Ramos (cell line): ENCODE measurements around the gene LETM1.

Experiments used
- in situ Hi-C: fragments of 300-500 bp; cut with MboI; formaldehyde crosslinking; loops from one replicate; pipeline ENCODE4 v1.14.3; 2022; ENCODE audit warnings: low sequenced_read_pairs; ENCODE audit not compliant: unreplicated experiment

The LETM1 gene

DNA sequence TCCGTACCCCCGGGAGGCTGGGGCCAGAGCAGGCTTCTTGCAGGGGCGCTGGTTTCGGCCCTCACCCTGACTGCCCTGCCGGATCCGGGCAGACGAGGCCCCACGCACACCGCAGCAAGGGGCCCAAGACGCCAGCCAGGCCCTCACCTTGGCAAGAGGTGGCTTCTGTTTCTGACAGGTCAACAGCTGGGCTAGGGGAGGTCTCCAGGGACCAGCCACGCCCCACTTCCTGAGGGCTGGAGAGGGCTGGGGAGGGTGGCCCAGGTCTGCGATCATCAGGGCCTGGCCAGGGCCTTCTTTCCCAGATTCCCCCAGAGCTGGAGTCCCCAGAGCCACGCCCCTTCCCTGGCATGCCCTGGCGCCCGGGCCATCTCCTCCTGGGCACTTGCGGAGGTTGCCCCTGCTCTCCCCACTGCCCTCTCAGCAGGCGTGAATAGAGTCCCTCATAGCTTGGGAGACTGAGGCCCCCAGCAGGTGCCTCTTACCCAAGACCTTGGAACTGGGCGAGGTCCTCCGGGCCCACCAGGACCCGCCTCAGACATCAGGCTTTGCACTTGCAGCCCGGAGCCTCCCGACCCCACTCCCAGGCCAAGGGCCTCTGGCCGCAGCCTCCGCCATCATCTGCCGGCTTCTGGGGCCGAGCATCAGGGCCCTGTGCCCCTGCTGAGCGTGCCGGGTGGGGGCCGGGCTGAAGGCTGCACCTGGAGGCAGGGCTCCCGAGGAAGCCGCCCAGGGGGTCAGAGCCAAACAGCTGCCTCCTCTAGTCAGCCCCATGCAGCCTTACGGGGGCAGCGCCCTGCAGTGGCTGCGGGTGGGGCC, 69.2 kb downstream of the LETM1 start:
- in situ Hi-C loops: loop anchor here (25.0 kb wide), 1 partner anchor 401 kb away; no protein-coding TSS in a partner anchor

DNA sequence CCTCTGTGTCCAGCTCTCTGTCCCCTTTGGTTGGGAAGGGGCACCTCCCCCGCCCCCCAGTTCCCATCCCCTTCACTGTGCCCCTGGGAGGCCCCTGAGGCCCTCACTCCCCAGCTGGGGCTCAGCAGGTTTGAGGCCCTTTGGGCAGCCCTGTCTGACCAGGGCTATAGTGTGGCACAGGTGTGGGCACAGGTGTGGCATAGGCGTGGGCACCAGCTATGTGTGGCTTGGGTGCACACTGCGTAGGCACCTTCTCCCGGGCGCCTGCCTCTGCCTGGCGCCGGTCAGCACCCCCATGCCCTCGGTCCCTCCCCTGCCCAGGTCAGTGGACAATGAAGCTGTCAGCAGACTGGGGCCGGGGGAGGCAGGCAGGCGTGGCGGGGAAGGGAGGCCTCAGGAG, 70.4 kb downstream of the LETM1 start:
- in situ Hi-C loops: loop anchor here (25.0 kb wide), 1 partner anchor 402 kb away; no protein-coding TSS in a partner anchor

DNA sequence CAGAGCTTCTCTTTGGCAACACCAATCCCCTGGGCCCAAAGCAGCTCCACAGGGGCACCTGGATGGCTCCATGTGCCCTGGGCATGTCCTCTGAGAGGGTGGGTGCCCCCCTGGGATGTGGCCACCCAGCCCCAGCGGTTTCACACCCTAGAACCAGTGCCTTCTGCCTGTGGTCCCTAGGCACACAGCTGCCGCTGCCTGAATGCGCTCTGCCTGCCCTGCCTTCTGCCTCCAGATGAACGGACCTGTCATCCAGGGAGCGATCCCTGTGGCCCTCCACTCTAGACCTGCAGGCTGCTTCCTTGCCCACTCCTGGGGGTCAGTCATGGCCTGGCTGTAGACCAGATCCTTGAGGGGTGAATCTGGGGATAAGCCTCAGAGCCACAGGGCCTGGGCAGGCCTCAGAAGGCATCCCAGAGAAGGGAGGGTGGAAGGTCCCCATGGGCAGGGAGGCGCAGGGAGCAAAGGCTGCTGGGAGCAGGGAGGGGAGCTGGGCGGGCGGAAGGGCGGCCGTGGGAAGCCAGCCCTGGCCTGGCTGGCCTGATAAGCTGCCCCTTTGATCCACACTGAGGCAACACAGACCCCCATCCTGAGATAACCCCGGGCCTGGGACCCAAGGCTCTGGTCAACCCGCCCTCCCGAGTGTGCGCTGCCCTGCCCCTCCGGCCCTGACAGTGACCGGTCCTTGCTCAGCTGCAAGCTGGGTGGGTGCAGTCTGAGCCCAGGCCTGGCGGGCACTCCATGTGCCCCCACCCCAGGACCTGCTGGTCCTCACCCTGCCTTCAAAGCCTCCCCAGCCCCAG, 71.0 kb downstream of the LETM1 start:
- in situ Hi-C loops: loop anchor here (25.0 kb wide), 1 partner anchor 402 kb away; no protein-coding TSS in a partner anchor

DNA sequence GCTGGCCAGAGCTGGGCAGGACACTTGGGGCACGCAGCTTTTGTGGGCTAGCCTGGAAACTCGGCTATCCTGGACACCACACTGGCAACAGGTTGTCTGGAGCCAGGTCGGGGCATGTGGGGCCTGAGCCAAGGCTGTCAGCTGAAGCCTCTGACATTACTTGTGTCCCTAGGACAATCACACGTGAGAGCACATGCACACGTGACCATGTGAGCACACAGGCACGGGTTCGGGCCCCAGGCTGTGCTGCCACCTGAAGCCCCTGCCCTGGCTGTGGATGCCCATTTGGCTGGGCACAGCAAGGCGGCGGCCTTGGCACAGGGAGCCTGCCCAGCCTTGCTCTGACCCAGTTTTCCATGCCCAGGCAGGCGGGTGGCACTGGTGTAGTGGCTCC, 71.6 kb downstream of the LETM1 start:
- in situ Hi-C loops: loop anchor here (25.0 kb wide), 1 partner anchor 403 kb away; no protein-coding TSS in a partner anchor

DNA sequence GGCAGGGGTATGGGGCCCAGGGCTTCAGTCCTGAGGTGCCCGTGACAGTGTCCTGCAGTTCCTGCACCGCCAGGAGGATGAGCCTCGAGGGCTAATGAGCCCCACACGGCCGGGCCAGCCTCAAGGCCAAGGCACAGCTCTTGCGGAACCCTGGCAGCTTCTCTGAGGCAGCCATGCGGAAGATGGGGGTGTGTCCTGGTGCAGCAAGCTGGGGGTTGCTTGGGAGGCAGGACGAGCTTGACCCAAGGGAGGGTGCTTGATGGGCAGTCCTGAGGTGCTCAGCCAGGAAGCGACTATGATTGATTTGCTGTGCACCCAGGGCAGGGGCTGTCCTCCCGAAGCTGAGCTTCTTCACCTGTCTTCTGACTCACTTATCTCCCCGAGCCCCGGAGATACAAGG, 72.0 kb downstream of the LETM1 start:
- in situ Hi-C loops: loop anchor here (25.0 kb wide), 1 partner anchor 403 kb away; no protein-coding TSS in a partner anchor

DNA sequence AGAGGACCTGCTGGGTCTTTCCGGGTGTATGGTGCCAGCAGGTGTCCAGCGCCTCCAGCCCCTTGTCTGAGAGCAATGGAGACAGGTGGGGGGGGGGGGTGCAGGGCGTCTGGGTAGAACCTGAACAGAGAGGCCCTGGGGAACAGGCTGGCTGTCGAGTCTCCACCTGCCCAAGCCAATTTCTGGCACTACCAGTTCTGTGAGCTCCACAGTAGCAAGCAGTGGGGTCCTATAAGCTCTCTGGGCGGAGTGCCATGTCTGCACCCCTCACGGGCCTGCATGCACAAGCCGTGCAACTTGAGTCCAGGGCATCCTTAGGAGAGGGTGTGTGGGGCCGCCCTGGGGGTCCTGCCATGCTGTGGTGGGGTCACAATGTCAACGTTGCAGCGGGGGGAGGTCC, 72.9 kb downstream of the LETM1 start:
- in situ Hi-C loops: loop anchor here (25.0 kb wide), 1 partner anchor 404 kb away; no protein-coding TSS in a partner anchor

DNA sequence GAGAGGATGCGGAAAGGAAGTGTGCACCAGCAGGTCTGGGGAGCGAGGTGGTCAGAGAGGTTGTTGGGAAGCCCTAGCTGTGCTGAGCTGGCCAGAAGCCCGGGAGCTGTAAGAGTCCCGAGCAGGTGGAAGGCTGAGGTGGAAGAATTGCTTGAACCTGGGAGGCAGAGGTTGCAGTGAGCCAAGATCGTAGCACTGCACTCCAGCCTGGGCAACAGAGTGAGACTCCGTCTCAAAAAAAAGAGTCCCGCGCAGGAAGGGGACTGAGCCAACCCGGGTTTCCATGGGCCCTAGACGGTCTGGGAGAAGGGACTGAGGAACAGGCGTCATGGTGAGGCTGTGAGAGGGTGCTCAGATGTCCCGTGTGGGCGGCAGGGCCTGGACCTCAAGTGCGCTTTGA, 75.5 kb downstream of the LETM1 start:
- in situ Hi-C loops: loop anchor here (25.0 kb wide), 1 partner anchor 407 kb away; no protein-coding TSS in a partner anchor

DNA sequence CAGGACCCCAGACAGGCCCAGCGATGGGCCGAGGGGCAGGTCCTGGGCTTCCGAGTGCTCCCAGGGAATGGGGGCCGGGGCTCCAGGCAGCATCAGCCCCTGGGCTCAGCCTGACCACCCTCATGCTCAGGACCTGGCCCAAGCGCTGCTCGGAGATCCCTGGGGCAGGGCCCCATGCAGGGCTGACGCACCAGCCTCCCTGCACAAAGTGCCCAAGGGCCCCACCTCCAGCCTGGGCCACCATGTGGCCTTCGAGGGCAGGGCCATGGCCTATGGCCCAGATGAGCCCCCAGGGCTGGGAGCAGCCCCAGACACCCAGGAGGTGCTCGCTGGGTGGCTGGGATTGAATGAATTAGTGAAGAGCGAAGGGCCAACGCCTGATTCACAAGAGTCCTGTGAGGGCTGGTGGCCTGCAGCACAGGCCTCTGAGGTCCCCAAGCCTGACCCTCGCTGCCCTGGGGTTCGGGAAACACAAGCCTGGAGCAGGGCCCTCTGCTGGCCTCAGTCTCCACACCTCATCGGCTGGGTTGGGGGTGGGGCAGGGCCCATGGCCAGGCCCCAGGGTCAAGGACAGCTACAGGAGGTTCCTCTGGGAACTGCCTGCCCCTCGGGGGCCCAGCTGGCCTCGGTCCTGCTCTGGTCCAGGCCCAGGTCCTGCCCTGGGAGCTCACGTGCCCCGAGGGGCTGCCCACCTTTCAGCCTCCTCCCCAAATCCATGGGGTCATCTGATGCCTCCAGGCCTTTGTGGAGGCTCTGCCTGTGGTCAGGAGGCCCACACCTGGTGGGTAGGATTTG, 76.2 kb downstream of the LETM1 start:
- in situ Hi-C loops: loop anchor here (25.0 kb wide), 1 partner anchor 408 kb away; no protein-coding TSS in a partner anchor

DNA sequence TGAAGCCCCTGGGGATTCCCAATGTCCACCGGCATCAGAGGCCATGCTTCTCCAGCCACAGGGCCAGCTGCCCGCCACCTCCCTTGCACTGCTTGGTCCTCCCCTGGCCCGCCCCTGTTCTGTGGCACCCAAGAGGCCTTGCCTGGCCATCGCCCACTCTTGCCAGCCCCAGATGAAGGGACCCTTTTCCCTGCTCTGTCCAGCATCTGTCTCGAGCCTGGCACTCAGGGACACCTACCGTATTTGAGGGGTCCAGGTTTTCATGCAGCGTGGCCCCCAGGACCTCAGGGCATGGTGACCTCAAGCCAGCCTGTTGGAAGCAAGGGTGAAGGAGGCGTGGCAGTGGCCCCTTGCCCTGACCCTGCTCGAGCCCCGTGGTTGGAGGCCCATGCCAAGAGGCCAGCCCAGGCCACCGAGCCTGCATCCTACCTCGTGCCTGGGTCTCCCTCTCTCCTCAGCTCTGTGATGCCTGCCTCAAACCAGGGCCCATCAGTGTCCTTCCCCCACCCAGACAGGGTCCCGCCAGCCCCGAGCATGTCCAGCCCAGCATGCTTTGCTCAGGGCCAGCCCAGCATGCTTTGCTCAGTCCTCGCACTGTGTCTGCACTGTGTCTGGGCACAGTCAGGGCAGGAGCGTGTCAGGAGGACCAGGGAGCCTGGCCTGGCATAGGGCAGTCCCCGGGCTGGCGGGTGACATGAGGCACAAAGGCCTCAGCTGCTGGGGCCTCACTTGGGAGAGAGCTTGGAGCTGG, 77.1 kb downstream of the LETM1 start:
- in situ Hi-C loops: loop anchor here (25.0 kb wide), 1 partner anchor 408 kb away; no protein-coding TSS in a partner anchor

DNA sequence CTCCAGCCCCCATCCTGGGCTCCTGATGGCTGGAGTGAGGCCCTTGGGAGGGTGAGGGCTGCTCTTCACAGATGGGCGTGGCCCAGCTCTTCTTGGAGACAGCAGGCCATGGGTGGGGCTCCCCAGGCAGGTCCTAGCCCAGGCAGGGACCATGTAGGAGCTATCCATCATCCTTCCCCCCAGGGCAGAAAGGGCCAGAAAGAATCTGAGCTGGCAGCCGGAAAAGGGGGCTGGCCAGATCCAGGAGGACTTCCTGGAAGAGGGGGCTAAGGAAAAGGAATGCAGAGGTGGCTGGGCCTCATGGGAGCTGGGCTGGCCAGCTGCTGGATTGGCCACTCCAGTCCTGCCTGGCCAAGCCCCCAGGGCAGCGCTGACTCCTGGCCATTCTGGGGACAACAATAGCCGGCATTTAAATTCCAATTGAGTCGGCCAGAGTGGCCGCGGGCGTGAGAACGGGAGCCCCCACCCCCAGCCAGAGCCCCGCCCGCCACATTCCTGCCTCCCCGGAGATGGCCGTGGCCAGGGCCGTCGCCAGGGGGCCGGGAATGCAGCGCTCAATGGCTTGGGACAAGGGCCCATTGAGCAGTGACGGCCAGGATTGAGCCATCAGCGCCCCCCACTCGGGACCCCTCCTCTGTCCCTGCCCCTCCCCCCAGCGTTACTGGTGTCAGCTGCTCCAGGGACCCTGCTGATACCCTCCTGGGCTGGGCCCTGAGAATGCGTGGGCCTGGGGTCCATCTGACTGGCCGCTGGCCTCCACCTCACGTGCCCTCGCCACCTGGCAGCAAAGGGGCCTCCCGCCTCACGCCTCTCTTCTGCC, 77.9 kb downstream of the LETM1 start:
- in situ Hi-C loops: loop anchor here (25.0 kb wide), 1 partner anchor 409 kb away; no protein-coding TSS in a partner anchor

DNA sequence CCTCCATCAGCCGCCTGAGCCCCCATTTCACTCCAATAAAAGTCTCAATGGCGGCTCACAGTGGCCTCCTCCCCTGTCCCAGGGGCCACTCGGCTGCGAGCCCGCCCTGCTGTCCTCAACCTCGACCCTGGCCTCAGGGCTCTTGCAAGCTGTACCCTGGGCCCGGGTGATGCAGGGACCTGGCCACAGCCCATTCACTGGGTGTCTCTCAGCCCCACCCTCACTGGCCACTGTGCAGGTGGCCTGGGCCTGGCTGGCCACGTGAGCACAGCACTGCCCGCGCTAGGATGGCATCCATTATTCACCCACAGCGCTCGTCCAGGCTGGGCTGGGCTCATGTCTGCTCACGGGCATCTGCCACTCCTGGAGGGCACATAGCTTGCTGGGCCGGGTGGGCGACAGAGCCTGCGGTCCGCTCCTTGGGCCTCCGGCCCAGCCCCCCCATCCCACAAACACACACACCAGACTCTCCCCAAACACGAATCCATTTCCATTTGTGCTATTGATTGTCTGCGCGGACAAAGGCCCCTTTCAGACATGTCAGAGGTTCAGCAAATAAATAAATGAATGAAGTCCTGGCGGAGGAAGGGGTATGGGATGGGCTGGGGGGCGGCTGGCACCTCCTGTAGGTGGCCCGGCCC, 79.3 kb downstream of the LETM1 start:
- in situ Hi-C loops: loop anchor here (25.0 kb wide), 1 partner anchor 411 kb away; no protein-coding TSS in a partner anchor

DNA sequence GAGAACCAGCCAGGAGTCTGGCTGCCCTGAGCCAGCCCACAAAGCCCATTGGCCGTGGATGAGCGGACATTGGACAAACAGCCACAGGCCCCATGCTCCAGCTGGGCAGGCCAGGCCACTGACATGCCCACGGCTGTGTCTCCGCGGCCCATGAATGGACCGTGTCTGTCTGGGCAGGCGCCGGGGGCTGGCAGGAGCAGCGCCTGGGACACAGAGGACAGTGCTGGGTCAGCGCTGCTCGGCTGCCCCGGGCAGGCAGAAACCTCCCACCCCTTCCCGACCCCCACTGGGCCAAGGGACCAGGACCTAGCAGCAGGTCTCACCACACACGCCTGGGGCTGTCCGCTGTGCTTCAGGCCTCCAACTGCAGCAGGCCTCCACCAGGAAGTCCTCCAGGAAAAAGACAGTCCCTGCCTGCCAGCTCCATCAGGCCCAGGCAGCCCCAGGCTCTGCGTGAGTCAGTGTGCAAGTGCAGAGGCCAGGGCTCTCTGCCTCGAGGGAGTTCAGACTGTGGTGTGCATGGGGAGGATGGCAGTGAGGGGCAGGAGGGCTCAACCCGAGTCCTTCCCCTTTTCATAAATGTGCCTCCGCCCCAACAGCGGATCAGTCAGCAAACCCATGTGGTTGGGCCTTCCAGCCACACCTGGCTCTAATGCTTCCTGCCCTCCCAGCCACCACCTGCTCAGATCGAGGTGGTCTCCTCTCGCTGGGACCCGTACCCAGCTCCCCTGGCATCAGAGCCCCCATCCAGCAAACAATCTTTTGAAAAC, 80.0 kb downstream of the LETM1 start:
- in situ Hi-C loops: loop anchor here (25.0 kb wide), 1 partner anchor 411 kb away; no protein-coding TSS in a partner anchor

DNA sequence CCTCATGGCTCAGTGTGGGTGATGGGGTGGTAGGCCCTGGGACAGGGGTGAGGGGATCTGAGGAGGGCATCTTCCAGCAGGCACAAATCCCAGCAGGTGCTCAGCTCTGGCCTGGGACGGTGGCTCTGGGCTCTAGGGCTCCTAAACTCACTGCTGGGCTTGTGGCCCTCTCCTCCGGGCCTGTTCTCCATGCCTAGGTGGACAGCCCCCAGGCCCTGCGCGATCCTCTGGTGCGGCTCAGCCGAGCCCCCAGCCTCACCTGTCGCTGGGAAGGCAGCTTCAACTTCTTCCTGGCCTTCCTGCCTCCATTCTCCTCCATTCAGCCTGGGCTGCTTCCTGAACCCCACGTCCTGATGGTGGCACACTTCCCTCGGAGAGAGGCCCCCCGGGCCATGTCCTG, 82.2 kb downstream of the LETM1 start:
- in situ Hi-C loops: no loop called here

DNA sequence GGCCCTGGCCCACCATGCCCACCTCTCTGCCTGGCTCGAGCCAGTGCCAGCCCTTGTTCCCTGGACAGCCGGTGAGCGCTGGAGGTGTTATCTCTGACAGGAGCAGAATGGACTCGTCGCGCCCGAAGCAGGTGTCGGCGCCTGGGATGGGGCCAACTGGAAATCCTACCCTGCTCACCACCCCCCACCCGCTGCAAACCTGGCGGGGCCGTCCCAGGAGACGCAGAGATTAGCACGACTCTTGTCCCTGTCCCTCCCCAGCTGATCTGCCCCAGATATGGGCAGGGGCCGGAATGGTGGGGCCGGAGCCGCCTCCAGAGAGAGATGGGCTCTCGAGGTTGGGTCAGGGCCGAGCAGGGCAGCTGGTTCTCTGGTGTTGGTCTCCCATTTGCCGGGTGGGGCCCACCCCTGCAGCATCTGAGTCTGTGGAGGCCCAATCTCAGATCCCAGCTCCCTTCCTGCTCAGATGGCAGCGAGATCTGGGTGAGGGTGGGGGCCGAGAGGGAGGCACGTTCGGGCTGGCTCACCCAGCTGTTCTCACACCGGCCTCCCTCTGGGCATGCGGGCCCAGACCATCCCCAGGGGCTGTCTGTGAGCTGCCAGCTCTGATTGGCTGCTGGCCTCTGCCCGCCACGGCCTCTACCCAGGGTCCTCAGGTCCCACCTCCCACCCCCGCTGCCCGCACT, 83.0 kb downstream of the LETM1 start:
- in situ Hi-C loops: no loop called here

DNA sequence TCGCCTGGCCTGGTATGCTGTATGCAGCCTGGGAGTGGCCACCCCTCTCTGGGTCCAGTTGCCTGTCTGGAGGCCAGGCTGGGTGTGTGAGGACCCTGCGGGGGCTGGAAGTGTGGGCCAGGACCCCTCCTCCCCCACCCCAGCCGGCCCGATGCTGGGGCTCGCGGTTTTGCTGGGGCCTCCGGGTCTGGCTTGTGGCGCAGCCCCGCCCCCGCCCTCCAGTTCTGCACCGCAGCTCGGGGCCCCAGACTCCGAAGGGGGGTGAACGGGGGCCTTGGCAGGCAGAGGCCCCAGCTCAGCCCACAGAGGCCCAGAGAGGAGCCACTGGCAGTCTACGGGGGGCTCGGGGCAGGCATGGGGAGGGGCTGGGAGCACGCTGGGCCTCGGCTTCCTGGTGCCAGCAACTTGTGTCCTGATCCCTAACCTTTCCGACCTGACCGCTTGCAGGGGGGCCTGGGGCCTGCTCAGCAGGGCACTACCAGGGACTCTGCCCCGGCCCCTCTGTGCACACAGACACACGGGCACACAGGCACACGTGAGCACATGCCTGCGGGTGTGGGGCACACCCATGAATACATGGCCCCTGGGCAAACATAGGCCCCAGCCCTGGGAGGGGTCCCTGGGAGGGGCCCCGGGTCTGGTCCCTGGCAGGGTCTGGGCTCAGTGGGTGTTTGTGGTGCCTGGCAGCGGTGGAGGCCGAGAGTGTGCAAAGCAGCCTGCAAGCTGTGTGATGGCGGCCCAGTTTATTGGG, 84.2 kb downstream of the LETM1 start:
- in situ Hi-C loops: no loop called here

DNA sequence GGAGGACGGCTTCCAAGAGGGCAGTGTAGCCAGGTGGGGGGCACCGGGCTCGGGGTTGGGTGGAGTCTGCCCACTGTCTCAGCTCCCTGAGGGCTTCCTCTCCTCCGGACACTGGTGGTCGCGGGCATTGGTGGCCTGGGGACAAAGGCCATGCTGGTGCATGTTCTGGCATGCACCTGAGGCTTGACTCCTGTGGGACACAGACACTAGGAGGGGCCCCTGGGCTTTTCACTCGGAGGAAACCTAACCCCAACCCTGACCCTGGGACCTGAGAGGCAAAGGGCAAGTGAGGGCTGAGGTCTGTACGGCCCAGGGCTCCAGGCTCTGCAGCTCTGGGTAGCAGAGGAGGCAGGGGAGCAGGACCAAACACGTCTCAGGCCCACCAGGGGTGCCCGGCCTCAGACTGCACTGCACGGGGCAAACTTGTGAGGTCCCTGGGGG, 85.1 kb downstream of the LETM1 start:
- in situ Hi-C loops: no loop called here
